Astrocyte of the spinal cord (primary cell): ENCODE data around the gene GLIS2.
A peak's percentile ranks its signal among the peaks of the same experiment; 100 is the strongest.

Experiments used
- DNase-seq: peaks from one replicate; pipeline ENCODE4 v3.0.0; 2011; ENCODE audit warnings: low read depth, low spot score
- H3K4me3 ChIP-seq: 2 replicates; pipeline ENCODE4 v1.5.1; 2011; ENCODE audit warnings: low read depth, mild to moderate bottlenecking, low read length, moderate library complexity
- in situ Hi-C: cut with HindIII; loops from 2 replicates; pipeline ENCODE4 v1.10.0; 2017; ENCODE audit warnings: low sequenced_read_pairs
- TF ChIP-seq, protein P1 (sequence below): IDR thresholded peaks from 2 replicates; pipeline ENCODE4 v1.5.1; 2012; ENCODE audit warnings: low read depth, mild to moderate bottlenecking, low read length, inconsistent platforms

Gene GLIS2

DNA sequence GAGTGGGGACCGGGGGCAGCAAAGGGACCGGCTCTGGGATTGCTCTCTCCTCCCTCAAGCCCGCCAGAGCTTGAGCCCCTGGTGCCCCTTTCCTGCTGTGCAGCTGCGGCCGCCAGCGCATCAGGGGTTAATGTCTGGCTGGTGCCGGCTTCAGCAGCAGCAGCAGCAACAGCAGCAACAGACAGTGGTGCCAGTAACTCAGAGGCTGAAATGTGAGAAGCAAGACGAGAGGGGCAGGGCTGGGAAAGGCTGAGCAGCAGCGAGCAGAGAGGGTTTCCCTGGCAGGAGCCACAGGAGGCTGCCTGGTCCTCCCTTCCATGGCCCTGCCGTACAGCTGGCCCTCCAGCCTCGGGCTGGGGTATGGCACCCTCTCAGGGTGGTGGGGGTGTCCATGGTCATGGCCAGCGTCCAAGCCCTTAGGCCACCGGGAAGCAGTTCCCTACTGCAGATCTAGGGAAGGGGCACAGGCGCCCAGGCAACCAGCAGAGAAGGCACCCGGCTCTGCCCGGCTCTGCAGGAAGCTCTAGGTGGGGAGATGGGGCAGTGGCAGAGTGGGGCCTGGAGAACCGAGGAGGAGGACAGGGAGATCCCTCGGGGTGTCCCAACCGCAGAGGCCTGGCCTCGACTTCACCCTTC, 21.9 kb upstream of the GLIS2 start:
- peak; percentile 81 for DNase-seq
- TF ChIP-seq, protein P1, sequence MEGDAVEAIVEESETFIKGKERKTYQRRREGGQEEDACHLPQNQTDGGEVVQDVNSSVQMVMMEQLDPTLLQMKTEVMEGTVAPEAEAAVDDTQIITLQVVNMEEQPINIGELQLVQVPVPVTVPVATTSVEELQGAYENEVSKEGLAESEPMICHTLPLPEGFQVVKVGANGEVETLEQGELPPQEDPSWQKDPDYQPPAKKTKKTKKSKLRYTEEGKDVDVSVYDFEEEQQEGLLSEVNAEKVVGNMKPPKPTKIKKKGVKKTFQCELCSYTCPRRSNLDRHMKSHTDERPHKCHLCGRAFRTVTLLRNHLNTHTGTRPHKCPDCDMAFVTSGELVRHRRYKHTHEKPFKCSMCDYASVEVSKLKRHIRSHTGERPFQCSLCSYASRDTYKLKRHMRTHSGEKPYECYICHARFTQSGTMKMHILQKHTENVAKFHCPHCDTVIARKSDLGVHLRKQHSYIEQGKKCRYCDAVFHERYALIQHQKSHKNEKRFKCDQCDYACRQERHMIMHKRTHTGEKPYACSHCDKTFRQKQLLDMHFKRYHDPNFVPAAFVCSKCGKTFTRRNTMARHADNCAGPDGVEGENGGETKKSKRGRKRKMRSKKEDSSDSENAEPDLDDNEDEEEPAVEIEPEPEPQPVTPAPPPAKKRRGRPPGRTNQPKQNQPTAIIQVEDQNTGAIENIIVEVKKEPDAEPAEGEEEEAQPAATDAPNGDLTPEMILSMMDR: no peak
- H3K4me3 ChIP-seq: no peak overlapping the region
- in situ Hi-C loops: no loop called here

DNA sequence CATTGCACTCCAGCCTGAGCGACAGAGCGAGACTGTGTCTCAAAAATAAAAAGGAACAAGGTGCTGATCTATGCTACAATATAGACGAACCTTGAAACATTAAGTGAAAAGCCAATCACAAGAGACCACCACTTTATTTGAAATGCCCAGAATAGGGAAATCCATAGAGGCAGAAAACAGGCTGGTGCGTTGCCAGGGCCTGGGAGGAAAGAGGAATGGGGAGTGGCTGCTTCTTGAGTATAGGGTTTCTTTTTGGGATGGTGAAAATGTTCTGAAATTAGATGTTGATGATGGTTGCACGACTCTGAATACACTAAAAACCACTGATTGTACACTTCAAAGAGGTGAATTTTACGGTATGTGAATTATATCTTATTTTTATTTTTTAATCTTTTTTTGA, 20.3 kb upstream of the GLIS2 start:
- in situ Hi-C loops: no loop called here
- no peak for DNase-seq
- TF ChIP-seq, protein P1: no peak
- no peak overlapping the region for H3K4me3 ChIP-seq

DNA sequence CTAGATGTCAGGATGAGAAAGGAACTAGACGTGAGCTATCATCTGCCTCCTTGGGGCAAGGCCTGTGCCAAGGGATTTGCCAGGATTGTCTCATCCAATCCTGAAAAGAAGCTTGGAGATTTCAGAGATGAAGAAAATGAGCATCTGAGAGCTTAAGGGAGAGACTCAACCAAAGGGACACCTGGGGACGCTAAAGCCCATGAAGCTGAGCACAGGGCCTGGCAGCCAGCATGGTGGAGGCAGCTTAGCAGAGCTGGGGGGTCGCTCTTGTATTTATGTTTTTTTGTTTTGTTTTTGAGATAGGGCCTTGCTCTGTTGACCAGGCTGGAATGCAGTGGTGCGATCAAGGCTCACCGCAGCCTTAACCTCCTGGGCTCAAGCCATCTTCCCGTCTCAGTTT, 18.4 kb upstream of the GLIS2 start:
- DNase-seq: no peak
- TF ChIP-seq, protein P1: no peak
- in situ Hi-C loops: no loop called here
- no peak overlapping the region for H3K4me3 ChIP-seq

DNA sequence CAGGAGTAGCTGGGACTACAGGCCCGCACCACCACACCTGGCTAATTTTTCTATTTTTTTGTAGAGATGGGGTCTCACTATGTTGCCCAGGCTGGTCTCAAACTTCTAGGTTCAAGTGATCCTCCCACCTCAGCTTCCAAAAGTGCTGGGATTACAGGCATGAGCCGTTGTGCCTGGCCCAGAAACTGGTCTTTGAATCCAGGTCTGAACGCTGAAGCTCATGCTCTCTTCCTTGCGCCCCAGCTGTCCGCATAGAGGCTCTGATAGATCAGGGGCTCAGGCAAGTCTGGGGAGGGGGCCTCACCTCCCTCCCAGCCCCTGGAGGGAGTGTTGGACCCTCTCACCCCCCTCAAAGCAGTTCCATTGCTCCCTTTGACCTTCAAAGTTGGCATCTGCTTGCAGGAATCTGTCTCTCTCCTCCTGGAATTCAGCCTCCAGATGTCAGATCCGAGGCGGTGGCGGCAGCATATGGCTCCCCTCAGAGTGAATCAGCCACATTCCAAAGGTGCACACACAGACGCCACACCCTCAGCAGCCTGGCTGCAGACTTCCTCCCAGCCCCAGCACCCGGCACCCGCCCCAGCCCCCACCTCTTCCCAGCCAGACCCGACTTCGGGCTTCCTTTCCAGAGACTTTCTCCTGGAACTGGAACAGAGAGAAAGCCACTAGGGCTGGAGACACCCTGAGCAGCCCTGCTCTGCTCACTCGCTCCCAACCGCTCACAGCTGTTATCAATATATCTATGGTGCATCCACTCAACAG, 16.9 kb upstream of the GLIS2 start:
- in situ Hi-C loops: no loop called here
- no peak overlapping the region for H3K4me3 ChIP-seq
- TF ChIP-seq, protein P1: no peak
- peak; percentile 91 for DNase-seq

DNA sequence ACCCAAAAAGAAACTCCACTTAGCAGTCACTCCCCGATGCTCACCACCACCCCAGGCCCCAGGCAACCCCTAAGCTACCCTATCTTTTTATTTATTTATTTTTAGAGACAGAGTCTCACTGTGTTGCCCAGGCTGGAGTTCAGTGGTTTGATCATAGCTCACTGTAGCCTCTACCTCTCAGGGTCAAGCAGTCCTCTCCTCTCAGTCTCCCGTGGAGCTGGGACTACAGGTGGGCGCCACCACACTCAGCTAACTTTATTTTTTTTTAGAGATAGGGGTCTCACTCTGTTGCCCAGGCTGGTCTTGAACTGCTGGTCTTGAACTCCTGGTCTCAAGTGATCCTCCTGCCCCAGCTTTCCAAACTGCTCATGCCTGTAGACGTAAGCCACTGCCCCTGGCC, 14.7 kb upstream of the GLIS2 start:
- H3K4me3 ChIP-seq: no peak overlapping the region
- in situ Hi-C loops: no loop called here
- no peak for DNase-seq
- TF ChIP-seq, protein P1: no peak

DNA sequence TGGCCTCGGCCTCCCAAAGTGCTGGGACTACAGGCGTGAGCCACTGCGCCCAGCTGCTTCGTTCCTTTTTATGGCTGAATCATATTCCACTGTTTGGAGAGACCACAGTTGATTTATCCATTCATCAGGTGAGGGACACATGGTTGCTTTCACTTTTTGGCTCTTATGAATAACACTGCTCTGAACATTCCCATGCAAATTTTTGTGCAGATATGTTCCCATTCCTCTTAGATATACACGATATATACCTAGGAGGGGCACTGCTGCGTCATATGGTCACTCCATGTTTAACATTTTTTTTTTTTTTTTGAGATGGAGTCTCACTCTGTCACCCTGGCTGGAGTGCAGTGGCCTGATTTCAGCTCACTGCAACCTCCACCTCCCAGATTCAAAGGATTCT, 13.9 kb upstream of the GLIS2 start:
- TF ChIP-seq, protein P1: no peak
- in situ Hi-C loops: no loop called here
- no peak overlapping the region for H3K4me3 ChIP-seq
- DNase-seq: no peak
